ENCODE results near the gene SOCS3.

The SOCS3 gene

GRCh38 chr17:78390241-78391050 lies 30.6 kb upstream of the SOCS3 start:
- DNase-seq (ENCODE audit: low read depth, low spot score): no peak

- no peak for DNase-seq (ENCODE audit: low read depth, low spot score)
These were observed 28.4 kb upstream of the SOCS3 start for GRCh38 chr17:78387977-78388941.

GRCh38 chr17:78384479-78385175 lies 24.8 kb upstream of the SOCS3 start:
- DNase-seq (ENCODE audit: low read depth, low spot score): no peak

GRCh38 chr17:78383725-78384471 lies 24.0 kb upstream of the SOCS3 start:
- DNase-seq (ENCODE audit: low read depth, low spot score): no peak

GRCh38 chr17:78381601-78382232 lies 21.8 kb upstream of the SOCS3 start:
- no peak for DNase-seq (ENCODE audit: low read depth, low spot score)

GRCh38 chr17:78380370-78380769 lies 20.5 kb upstream of the SOCS3 start:
- DNase-seq (ENCODE audit: low read depth, low spot score): no peak

- DNase-seq (ENCODE audit: low read depth, low spot score): no peak
These were observed 19.2 kb upstream of the SOCS3 start for GRCh38 chr17:78379131-78379491.

GRCh38 chr17:78378225-78379130 lies 18.6 kb upstream of the SOCS3 start, which contains the start of gene PGS1:
Gene PGS1 (plus strand): TSS chr17:78378649. CDS start chr17:78378666, 17 bp downstream.
- no peak for DNase-seq (ENCODE audit: low read depth, low spot score)

- no peak for DNase-seq (ENCODE audit: low read depth, low spot score)
These were observed 18.0 kb upstream of the SOCS3 start for GRCh38 chr17:78377858-78378224.

- DNase-seq (ENCODE audit: low read depth, low spot score): no peak
These were observed 16.3 kb upstream of the SOCS3 start for GRCh38 chr17:78376161-78376560.

- no peak for DNase-seq (ENCODE audit: low read depth, low spot score)
These were observed 15.7 kb upstream of the SOCS3 start for GRCh38 chr17:78375401-78376151.

GRCh38 chr17:78374631-78375274 lies 14.9 kb upstream of the SOCS3 start:
- DNase-seq (ENCODE audit: low read depth, low spot score): no peak

- DNase-seq (ENCODE audit: low read depth, low spot score): no peak
These were observed 14.3 kb upstream of the SOCS3 start for GRCh38 chr17:78374189-78374588.

- no peak for DNase-seq (ENCODE audit: low read depth, low spot score)
These were observed 13.0 kb upstream of the SOCS3 start for GRCh38 chr17:78372841-78373240.

- no peak for DNase-seq (ENCODE audit: low read depth, low spot score)
These were observed 11.2 kb upstream of the SOCS3 start for GRCh38 chr17:78371056-78371455.

- no peak for DNase-seq (ENCODE audit: low read depth, low spot score)
These were observed 10.0 kb upstream of the SOCS3 start for GRCh38 chr17:78369791-78370381.

GRCh38 chr17:78368854-78369495 lies 9.1 kb upstream of the SOCS3 start:
- DNase-seq (ENCODE audit: low read depth, low spot score): no peak

- no peak for DNase-seq (ENCODE audit: low read depth, low spot score)
These were observed 8.5 kb upstream of the SOCS3 start for GRCh38 chr17:78368348-78368747.

Measured in iPS DF 19.7 (cell line).